Liver (tissue), 9 donors: ENCODE measurements around the gene CNFN. TPM values are rescaled to one million over a fixed set of nuclear protein-coding genes. Genes with fewer than 3 reads are reported as not detected.

Source experiments
- DNase-seq: peaks from one replicate; pipeline ENCODE4 v3.0.0-alpha.2; 2017; ENCODE audit warnings: low spot score
- H3K27ac ChIP-seq, 2 donors: one replicate each; pipeline ENCODE4 v1.7.0; 2013; ENCODE audit warnings: inconsistent platforms in 2 of 2, low read length in 2 of 2, control low read depth in 1 of 2, low read depth in 1 of 2, mild to moderate bottlenecking in 1 of 2
- H3K27me3 ChIP-seq, 4 donors: one replicate each; pipeline versions ENCODE4 v1.6.1 to v1.7.0; 2013; ENCODE audit warnings: low read length in 3 of 4, inconsistent platforms in 1 of 4, mild to moderate bottlenecking in 1 of 4, moderate library complexity in 1 of 4; ENCODE audit not compliant: control insufficient read depth in 4 of 4, insufficient read depth in 4 of 4
- H3K36me3 ChIP-seq, 4 donors: one replicate each; pipeline versions ENCODE4 v1.6.1 to v1.7.0; 2013; ENCODE audit warnings: low read length in 3 of 4, mild to moderate bottlenecking in 3 of 4, low read depth in 1 of 4, moderate library complexity in 1 of 4; ENCODE audit not compliant: control insufficient read depth in 4 of 4, insufficient read depth in 3 of 4
- H3K4me1 ChIP-seq, 4 donors: one replicate each; pipeline versions ENCODE4 v1.6.1 to v1.7.0; 2013; ENCODE audit warnings: low read length in 3 of 4, mild to moderate bottlenecking in 3 of 4, moderate library complexity in 1 of 4; ENCODE audit not compliant: control insufficient read depth in 4 of 4, insufficient read depth in 4 of 4
- H3K4me3 ChIP-seq, 3 donors: one replicate each; pipeline versions ENCODE4 v1.6.1 to v1.7.0; 2013; ENCODE audit warnings: low read length in 3 of 3, control low read depth in 1 of 3, low read depth in 1 of 3, mild to moderate bottlenecking in 1 of 3
- H3K9ac ChIP-seq, 2 donors: one replicate each; pipeline ENCODE4 v1.7.0; 2013; ENCODE audit warnings: low read length in 2 of 2, mild to moderate bottlenecking in 2 of 2, moderate library complexity in 2 of 2, control low read depth in 1 of 2, low read depth in 1 of 2
- H3K9me3 ChIP-seq, 4 donors: one replicate each; pipeline versions ENCODE4 v1.6.1 to v1.7.0; 2013; ENCODE audit warnings: low read length in 3 of 4; ENCODE audit not compliant: control insufficient read depth in 4 of 4
- EGR1 ChIP-seq, 2 donors: IDR thresholded peaks; 2 replicates each; pipeline ENCODE4 v1.6.1; 2016 to 2018; ENCODE audit warnings: antibody characterized with exemption in 2 of 2, low read depth in 2 of 2
- FOXA1 ChIP-seq: IDR thresholded peaks from 2 replicates; pipeline ENCODE4 v1.6.1; 2016; ENCODE audit warnings: antibody characterized with exemption
- FOXA2 ChIP-seq: IDR thresholded peaks from 2 replicates; pipeline ENCODE4 v1.6.1; 2016; ENCODE audit warnings: antibody characterized with exemption
- GABPA ChIP-seq, 2 donors: IDR thresholded peaks in 1 of 2; conservative IDR thresholded peaks in 1 of 2; 2 replicates each; pipeline ENCODE4 v1.6.1; 2016; ENCODE audit warnings: antibody characterized with exemption in 2 of 2, mild to moderate bottlenecking in 1 of 2, moderate library complexity in 1 of 2
- HNF4A ChIP-seq, 2 donors: conservative IDR thresholded peaks; 2 replicates each; pipeline ENCODE4 v1.6.1; 2016; ENCODE audit warnings: antibody characterized with exemption in 2 of 2, mild to moderate bottlenecking in 2 of 2
- HNF4G ChIP-seq: IDR thresholded peaks from 2 replicates; pipeline ENCODE4 v1.6.1; 2016; ENCODE audit warnings: antibody characterized with exemption
- JUND ChIP-seq, 2 donors: IDR thresholded peaks; 2 replicates each; pipeline ENCODE4 v1.6.1; 2016; ENCODE audit warnings: antibody characterized with exemption in 2 of 2
- NR2F2 ChIP-seq: IDR thresholded peaks from 2 replicates; pipeline ENCODE4 v1.6.1; 2016; ENCODE audit warnings: antibody characterized with exemption
- RAD21 ChIP-seq, 2 donors: IDR thresholded peaks; 2 replicates each; pipeline ENCODE4 v1.6.1; 2016; ENCODE audit warnings: antibody characterized with exemption in 2 of 2, mild to moderate bottlenecking in 2 of 2
- SP1 ChIP-seq: IDR thresholded peaks from 2 replicates; pipeline ENCODE4 v1.6.1; 2018; ENCODE audit warnings: antibody characterized with exemption, mild to moderate bottlenecking
- TAF1 ChIP-seq: conservative IDR thresholded peaks from 2 replicates; pipeline ENCODE4 v1.6.1; 2016; ENCODE audit warnings: antibody characterized with exemption, mild to moderate bottlenecking
- YY1 ChIP-seq: IDR thresholded peaks from 2 replicates; pipeline ENCODE4 v1.6.1; 2016; ENCODE audit warnings: antibody characterized with exemption, mild to moderate bottlenecking
- WGBS: extraction: QIAGEN DNeasy Blood & Tissue Kit; methylation state at CpG from one replicate; pipeline ENCODE4 v1.1.7; 2013; 5-methylcytosine and 5-hydroxymethylcytosine counted together
- polyA plus RNA-seq, 2 donors: library from polyadenylated mRNA; stranded (reverse) in 1 of 2; unstranded in 1 of 2; fragments of 200-250 nt in 1 of 2; fragments of >200 nt in 1 of 2; fragmentation: Nextera tagmentation in 1 of 2; extraction: Ambion mirVana in 1 of 2; gene quantifications; one replicate each; pipeline versions ENCODE4 v1.2.1 to v1.2.3, GENCODE V29; 2013 to 2015
- total RNA-seq, 2 donors: library from RNA; depleted of rRNA; stranded (reverse); fragments of >200 nt; gene quantifications; one replicate each; pipeline ENCODE4 v1.2.3, GENCODE V29; 2014
- TF ChIP-seq, protein P1 (sequence below): IDR thresholded peaks from 2 replicates; pipeline ENCODE4 v1.6.1; 2016; ENCODE audit warnings: antibody characterized with exemption
- TF ChIP-seq, protein P2 (sequence below): IDR thresholded peaks from 2 replicates; pipeline ENCODE4 v1.6.1; 2016; ENCODE audit warnings: antibody characterized with exemption, mild to moderate bottlenecking
- TF ChIP-seq, protein P3 (sequence below): IDR thresholded peaks from 2 replicates; pipeline ENCODE4 v1.6.1; 2016; ENCODE audit warnings: antibody characterized with exemption
- TF ChIP-seq, protein P4 (sequence below): fragments of 150-350 bp; IDR thresholded peaks from 2 replicates; pipeline ENCODE4 v1.5.1; 2017; ENCODE audit warnings: improper control_type of control experiment, low read depth, low read length; ENCODE audit not compliant: missing input control
- donor health status: healthy.
- donor health status: healthy.
- donor health status: healthy.
- donor health status: healthy.
- donor health status: healthy.

The CNFN gene
- total and polyA plus RNA-seq, 4 donors = 0.57 to 1.2 TPM; not detected in 2

DNA sequence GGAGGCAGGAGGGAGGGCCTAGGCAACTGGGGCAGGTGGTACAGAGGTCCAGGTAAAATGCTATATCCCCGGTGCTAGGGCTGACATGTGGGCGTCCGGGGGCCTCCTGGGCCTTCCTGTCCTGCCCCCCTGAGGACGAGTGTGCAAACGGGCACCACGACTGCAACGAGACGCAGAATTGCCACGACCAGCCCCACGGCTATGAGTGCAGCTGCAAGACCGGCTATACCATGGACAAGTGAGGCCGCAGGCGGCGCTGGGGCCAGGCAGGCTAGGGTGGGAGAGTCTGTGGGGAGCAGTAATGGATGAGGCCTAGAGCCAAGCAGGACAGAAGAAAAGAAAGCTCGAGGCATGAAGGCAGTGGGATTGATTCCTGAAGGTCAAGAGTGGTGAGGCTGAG lies 21.3 kb downstream of the CNFN start:
- whole genome bisulfite sequencing = 96% methylated on average over 15 of the region's 15 CpGs
- H3K9ac ChIP-seq = no peak overlapping the region
- no peak overlapping the region for H3K27ac ChIP-seq
- peaks cover 0 to 7% (median 5%) of the 10 kb centered on the region in 4 donors for H3K9me3 ChIP-seq
- peaks cover 2 to 6% (median 4%) of the 10 kb centered on the region in 4 donors for H3K36me3 ChIP-seq
- no peak for TF ChIP-seq GABPA (IDR thresholded peaks at IDR 0.05 in 1 of 2, conservative IDR thresholded peaks at IDR 0.05 in 1 of 2)
- DNase-seq = no peak
- H3K4me3 ChIP-seq = no peak overlapping the region
- no peaks in the 10 kb centered on the region for H3K27me3 ChIP-seq
- H3K4me1 ChIP-seq = no peaks in the 10 kb centered on the region

DNA sequence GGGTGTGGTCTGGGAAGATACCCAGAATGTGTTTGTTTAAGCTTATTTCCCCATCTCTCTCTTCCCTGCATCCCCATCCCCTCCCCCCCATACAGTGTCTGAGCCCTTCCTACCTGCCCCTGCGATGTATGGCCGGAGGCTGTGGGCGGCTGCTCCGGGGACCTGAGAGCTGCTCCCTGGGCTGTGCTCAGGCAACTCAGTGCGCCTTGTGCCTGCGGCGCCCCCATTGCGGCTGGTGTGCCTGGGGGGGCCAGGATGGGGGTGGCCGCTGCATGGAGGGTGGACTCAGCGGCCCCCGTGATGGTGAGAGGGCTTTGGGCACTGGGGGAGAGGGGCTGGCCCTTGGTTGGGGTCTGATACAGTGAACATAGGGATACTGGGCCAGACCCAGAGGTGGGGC lies 21.7 kb downstream of the CNFN start:
- no peaks in the 10 kb centered on the region for H3K4me1 ChIP-seq
- DNase-seq = no peak
- H3K9ac ChIP-seq = no peak overlapping the region

DNA sequence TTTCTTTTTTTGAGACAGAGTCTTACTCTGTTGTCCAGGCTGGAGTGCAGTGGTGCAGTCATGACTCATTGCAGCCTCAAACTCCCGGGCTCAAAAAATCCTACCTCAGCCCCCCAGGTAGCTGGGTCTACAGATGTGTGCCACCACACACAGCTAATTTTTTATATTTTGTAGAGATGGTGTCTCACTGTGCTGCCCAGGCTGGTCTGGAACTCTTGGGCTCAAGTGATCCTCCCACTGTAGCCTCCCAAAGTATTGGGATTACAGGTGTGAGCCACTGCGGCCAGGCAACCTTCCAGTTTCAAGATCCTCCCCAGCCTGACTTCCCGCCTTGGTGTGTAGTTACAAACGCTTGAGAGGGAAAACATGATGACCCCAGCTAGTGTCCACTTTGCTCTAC lies 22.2 kb downstream of the CNFN start:
- Histone ChIP-seq H3K9ac (no peak overlapping the region), H3K36me3 (peaks cover 4 to 15% (median 12%) of the 10 kb centered on the region in 4 donors), H3K4me1 (no peaks in the 10 kb centered on the region), H3K9me3 (peaks cover 1 to 10% (median 8%) of the 10 kb centered on the region in 4 donors), H3K27ac (no peak overlapping the region), H3K4me3 (no peak overlapping the region), H3K27me3 (no peaks in the 10 kb centered on the region)
- DNase-seq = no peak
- WGBS = 96% methylated on average over 4 of the region's 4 CpGs
- TF ChIP-seq NR2F2 (no peak), HNF4A (conservative IDR thresholded peaks at IDR 0.05) (no peak), HNF4G (no peak), SP1 (no peak), TAF1 (no peak), YY1 (no peak), JUND (IDR thresholded peaks at IDR 0.05) (no peak), GABPA (IDR thresholded peaks at IDR 0.05 in 1 of 2, conservative IDR thresholded peaks at IDR 0.05 in 1 of 2) (no peak), EGR1 (IDR thresholded peaks at IDR 0.05; ENCODE audit: low read depth in 2 of 2) (no peak)
- TF ChIP-seq, protein P1, sequence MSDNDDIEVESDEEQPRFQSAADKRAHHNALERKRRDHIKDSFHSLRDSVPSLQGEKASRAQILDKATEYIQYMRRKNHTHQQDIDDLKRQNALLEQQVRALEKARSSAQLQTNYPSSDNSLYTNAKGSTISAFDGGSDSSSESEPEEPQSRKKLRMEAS = no peak
- TF ChIP-seq, protein P2, sequence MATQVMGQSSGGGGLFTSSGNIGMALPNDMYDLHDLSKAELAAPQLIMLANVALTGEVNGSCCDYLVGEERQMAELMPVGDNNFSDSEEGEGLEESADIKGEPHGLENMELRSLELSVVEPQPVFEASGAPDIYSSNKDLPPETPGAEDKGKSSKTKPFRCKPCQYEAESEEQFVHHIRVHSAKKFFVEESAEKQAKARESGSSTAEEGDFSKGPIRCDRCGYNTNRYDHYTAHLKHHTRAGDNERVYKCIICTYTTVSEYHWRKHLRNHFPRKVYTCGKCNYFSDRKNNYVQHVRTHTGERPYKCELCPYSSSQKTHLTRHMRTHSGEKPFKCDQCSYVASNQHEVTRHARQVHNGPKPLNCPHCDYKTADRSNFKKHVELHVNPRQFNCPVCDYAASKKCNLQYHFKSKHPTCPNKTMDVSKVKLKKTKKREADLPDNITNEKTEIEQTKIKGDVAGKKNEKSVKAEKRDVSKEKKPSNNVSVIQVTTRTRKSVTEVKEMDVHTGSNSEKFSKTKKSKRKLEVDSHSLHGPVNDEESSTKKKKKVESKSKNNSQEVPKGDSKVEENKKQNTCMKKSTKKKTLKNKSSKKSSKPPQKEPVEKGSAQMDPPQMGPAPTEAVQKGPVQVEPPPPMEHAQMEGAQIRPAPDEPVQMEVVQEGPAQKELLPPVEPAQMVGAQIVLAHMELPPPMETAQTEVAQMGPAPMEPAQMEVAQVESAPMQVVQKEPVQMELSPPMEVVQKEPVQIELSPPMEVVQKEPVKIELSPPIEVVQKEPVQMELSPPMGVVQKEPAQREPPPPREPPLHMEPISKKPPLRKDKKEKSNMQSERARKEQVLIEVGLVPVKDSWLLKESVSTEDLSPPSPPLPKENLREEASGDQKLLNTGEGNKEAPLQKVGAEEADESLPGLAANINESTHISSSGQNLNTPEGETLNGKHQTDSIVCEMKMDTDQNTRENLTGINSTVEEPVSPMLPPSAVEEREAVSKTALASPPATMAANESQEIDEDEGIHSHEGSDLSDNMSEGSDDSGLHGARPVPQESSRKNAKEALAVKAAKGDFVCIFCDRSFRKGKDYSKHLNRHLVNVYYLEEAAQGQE = no peak
- TF ChIP-seq, protein P3, sequence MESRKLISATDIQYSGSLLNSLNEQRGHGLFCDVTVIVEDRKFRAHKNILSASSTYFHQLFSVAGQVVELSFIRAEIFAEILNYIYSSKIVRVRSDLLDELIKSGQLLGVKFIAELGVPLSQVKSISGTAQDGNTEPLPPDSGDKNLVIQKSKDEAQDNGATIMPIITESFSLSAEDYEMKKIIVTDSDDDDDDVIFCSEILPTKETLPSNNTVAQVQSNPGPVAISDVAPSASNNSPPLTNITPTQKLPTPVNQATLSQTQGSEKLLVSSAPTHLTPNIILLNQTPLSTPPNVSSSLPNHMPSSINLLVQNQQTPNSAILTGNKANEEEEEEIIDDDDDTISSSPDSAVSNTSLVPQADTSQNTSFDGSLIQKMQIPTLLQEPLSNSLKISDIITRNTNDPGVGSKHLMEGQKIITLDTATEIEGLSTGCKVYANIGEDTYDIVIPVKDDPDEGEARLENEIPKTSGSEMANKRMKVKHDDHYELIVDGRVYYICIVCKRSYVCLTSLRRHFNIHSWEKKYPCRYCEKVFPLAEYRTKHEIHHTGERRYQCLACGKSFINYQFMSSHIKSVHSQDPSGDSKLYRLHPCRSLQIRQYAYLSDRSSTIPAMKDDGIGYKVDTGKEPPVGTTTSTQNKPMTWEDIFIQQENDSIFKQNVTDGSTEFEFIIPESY = no peak
- TF ChIP-seq, protein P4, sequence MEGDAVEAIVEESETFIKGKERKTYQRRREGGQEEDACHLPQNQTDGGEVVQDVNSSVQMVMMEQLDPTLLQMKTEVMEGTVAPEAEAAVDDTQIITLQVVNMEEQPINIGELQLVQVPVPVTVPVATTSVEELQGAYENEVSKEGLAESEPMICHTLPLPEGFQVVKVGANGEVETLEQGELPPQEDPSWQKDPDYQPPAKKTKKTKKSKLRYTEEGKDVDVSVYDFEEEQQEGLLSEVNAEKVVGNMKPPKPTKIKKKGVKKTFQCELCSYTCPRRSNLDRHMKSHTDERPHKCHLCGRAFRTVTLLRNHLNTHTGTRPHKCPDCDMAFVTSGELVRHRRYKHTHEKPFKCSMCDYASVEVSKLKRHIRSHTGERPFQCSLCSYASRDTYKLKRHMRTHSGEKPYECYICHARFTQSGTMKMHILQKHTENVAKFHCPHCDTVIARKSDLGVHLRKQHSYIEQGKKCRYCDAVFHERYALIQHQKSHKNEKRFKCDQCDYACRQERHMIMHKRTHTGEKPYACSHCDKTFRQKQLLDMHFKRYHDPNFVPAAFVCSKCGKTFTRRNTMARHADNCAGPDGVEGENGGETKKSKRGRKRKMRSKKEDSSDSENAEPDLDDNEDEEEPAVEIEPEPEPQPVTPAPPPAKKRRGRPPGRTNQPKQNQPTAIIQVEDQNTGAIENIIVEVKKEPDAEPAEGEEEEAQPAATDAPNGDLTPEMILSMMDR = no peak

More for the DNA sequence above, 21.7 kb downstream of the CNFN start:
- H3K36me3 ChIP-seq = peaks cover 2 to 11% (median 8%) of the 10 kb centered on the region in 4 donors
- H3K27me3 ChIP-seq = no peaks in the 10 kb centered on the region
- H3K27ac ChIP-seq = no peak overlapping the region
- H3K9me3 ChIP-seq = peaks cover 0 to 10% (median 7%) of the 10 kb centered on the region in 4 donors
- TF ChIP-seq TAF1 (no peak), YY1 (no peak), NR2F2 (no peak), GABPA (IDR thresholded peaks at IDR 0.05 in 1 of 2, conservative IDR thresholded peaks at IDR 0.05 in 1 of 2) (no peak), HNF4A (conservative IDR thresholded peaks at IDR 0.05) (no peak), SP1 (no peak), FOXA1 (no peak), RAD21 (IDR thresholded peaks at IDR 0.05) (no peak), FOXA2 (no peak), HNF4G (no peak)
- TF ChIP-seq, protein P1 = no peak
- TF ChIP-seq, protein P4 = no peak
- no peak overlapping the region for H3K4me3 ChIP-seq
- 97% methylated on average over 11 of the region's 11 CpGs for WGBS
